GM21619 (cell line): ENCODE results near the gene INPPL1.

ENCODE experiments used
- ATAC-seq: cut with Tn5 transposase; IDR thresholded peaks from one replicate; pipeline ENCODE4 v1.9.1; 2021; ENCODE audit not compliant: unreplicated experiment

The INPPL1 gene

GRCh38 chr11:72232260-72233055 is 7.9 kb downstream of the INPPL1 start:
- no peak for ATAC-seq

DNA sequence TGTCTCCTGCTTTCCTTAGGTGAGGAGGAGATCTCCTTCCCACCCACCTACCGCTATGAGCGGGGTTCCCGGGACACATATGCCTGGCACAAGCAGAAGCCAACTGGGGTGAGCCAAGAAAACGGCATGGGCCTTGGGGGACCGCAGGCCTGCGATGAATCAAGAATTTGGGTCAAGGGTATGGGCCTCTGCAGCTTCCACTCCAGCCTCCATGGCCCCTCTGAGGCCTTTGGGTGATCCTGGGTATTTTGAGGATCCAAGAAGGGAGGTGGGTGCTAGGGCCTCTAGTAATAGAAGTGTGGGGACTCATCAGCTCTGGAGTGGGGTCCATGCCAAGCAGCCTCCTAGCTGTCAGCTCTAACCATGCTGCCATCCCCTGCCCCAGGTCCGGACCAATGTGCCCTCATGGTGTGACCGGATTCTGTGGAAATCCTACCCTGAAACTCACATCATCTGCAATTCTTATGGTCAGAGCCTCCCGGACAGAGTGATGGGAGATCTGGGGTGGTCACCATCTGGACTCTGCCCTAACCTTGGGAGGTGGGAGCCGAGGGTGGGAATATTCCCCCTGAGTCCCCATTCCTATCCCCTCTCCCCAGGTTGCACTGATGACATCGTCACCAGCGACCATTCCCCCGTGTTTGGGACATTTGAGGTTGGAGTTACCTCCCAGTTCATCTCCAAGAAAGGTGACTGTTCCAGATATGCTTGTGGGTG is 8.6 kb downstream of the INPPL1 start:
- no peak for ATAC-seq

DNA sequence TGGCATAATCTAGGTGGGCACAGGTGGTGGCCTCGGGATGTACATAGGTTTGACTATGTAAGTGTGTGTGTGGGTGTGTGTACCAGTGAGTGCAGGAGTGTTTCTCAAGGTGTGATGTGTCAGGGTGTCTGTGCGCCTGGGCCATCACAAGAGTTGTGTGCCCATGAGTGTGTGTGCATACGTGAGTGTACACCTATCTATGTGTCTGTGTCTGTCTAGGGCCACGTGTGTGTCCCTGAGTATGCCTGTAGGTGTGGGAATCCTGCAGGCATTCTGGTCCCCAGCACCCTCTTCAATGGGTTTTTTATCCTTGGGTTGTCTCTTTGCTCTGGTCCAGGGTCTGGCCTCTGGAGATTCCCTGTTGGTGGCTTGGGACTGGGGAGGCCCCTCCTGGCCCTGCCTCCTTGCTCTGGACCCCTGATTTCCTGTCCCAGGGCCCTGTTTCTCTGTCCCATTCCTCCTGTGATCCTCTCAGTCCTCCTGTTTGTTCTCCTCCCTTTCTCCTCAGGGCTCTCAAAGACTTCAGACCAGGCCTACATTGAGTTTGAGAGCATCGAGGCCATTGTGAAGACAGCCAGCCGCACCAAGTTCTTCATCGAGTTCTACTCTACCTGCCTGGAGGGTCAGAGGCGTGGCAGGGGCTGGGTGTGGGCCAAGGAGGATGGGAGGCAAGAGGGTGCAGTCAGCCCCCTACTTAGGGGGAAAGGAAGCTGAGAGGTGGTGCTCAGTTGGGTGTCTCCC is 9.4 kb downstream of the INPPL1 start:
- ATAC-seq, result no peak

GRCh38 chr11:72234514-72234830 is 9.9 kb downstream of the INPPL1 start:
- no peak for ATAC-seq

- no peak for ATAC-seq
Measured at GRCh38 chr11:72234920-72235319, 10.4 kb downstream of the INPPL1 start.

GRCh38 chr11:72235351-72236057 is 10.9 kb downstream of the INPPL1 start:
- no peak for ATAC-seq

DNA sequence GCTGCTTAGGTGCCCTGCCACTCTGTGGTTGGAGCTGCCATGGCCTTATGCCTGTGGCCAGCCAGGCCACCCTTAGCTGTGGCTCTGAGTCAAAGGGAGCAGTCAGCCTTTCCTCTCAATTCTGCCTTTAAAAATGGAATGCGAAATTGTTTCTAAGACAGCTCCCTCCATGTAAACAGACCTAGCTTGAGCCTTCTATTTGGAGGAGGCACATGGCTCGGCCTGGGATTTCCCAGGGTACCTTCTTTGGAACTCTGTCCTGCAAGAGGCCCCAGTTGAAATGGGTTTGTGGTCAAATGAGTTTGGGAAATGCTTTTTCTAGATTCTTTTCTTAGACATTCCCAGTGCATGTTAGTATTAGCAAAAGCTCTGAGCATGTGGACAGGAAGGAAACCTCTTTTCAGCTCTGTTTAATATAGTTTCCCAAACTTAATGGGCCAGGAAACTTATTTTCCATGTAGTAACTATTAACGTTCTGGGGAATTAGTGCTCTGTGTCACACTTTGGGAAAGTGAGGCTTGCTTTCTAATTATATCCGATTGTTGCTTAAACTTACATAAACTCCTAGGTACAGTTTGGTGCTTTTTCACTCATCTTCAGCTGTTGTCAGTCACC is 11.6 kb downstream of the INPPL1 start:
- no peak for ATAC-seq

GRCh38 chr11:72236774-72237111 is 12.2 kb downstream of the INPPL1 start:
- ATAC-seq, result no peak

- no peak for ATAC-seq
Measured at GRCh38 chr11:72237112-72237931, 12.8 kb downstream of the INPPL1 start.

DNA sequence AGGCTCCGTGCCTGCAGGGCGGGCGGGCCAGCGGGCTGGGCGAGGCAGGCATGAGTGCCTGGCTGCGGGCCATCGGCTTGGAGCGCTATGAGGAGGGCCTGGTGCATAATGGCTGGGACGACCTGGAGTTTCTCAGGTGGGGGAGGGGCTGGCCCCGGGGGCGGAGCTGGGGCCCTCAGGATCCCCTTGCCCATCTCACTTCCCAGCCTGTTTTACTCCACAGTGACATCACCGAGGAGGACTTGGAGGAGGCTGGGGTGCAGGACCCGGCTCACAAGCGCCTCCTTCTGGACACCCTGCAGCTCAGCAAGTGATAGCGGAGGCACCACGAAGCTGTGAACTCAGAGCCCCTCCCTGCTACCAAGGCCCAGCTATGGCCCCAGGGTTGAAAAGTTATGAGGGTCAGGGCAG is 13.5 kb downstream of the INPPL1 start:
- no peak for ATAC-seq

GRCh38 chr11:72238492-72239312 is 14.1 kb downstream of the INPPL1 start:
- ATAC-seq, result no peak

GRCh38 chr11:72239313-72239848 is 14.8 kb downstream of the INPPL1 start:
- peak; percentile 46 for ATAC-seq

DNA sequence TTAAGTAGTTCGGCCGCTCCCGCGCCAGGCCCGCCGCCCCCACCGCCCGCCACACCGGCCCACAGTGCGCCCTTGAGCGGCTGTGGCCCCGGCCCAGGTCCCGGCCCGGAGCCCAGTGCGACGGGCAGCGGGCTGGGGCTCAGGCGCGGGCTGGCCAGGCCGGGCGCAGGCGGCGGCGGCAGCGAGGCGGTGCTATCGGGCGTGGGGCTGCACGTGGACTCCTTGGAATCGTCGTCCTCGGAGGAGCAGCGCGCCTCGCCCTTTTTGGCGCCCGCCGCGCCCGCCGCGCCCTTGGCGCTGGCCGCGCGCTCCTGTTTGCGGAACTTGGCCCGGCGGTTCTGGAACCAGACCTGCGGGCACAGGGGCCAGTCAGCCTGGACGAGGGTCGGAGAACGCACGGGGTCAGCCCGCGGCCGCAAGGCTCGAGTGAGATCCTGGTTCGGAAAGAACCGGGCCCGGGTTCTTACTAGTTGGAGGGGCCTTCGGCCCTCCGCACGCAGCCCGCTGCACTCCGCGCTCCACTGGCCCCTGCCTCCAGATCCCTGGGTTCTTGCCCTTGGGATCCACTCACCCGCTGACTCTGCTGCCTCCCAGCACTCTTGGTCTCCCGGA is 15.4 kb downstream of the INPPL1 start:
- no peak for ATAC-seq

DNA sequence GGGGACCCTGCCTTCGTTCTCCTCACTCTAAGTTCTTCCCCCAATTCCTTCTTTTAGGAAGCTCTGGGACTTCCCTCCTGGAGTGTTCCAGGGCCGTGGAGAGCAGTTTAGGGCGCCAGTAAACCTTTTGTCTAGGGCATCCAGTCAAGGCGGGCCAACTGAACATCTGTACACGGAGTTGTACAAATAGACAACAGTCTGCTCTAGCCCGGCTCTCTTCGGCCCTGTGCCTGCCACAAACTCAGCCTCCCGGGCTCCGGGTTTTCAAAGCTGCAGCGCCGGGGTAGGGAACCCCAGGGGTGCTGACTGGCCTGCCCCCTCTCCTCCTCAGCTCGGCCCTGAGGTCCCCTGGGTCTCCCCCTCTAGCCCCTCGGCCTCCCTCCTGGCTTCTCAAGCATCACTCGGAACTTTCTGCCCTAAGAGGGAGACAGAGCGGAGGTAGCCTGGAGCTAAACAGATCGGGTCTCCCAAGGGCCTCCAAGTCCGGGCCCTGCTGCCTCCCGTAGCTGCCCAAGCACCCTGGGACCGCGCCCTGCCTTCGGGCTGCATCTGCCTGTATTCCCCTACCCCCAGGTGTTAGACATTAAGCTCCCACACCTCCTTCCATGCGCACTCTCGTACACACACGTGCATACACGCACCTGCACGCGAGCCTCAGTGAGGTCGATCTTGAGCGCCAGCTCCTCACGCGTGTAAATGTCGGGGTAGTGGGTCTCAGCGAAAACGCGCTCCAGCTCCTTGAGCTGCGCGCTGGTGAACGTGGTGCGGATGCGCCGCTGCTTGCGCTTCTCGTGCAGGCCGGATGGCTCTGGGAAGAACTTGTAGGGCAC is 16.1 kb downstream of the INPPL1 start:
- ATAC-seq, result no peak

GRCh38 chr11:72241291-72241781 is 16.8 kb downstream of the INPPL1 start:
- no peak for ATAC-seq

- no peak for ATAC-seq
Measured at GRCh38 chr11:72242141-72242540, 17.6 kb downstream of the INPPL1 start.
